ENCODE data around the gene NRF1. TPM values are rescaled to one million over a fixed set of nuclear protein-coding genes. Genes with fewer than 3 reads are reported as not detected.

Gene NRF1
- polyA plus RNA-seq, 1 experiment = 10.3 TPM

GRCh38 chr7:129612112-129613015, 844 bp downstream of the NRF1 start:
- Histone ChIP-seq H3K9me3 (ENCODE audit: control insufficient read depth, insufficient read depth, low read length) (no peaks in the 10 kb centered on the region; the same call in 1 of the 2 replicates), H3K4me3 (ENCODE audit: low read depth, low read length) (peak overlapping the region; percentile 87), H3K27me3 (ENCODE audit: control insufficient read depth, insufficient read depth, low read length) (no peaks in the 10 kb centered on the region), H3K27ac (ENCODE audit: low read depth, low read length) (peak overlapping the region; percentile 63)
- ChIA-PET POLR2A (interaction anchor here (0.5 to 1.1 kb wide), 3 partner anchors 22 to 119 kb away, joined by 3 to 6 read pairs (median 3); no protein-coding TSS in a partner anchor), CTCF (interaction anchor here (0.6 to 3.0 kb wide), 15 partner anchors 10 to 1261 kb away, joined by 3 to 24 read pairs (median 4); no protein-coding TSS in a partner anchor)
- peak; percentile 74 for TF ChIP-seq CTCF (IDR thresholded peaks at IDR 0.05; ENCODE audit: low read depth, low read length)
- no peak for DNase-seq (ENCODE audit: low read depth, low spot score)

- CTCF ChIA-PET = interaction anchor here (0.6 to 3.0 kb wide), 14 partner anchors 9 to 218 kb away, joined by 3 to 24 read pairs (median 5); no protein-coding TSS in a partner anchor
- no peak for DNase-seq (ENCODE audit: low read depth, low spot score)
- peak overlapping the region; percentile 87 for H3K4me3 ChIP-seq (ENCODE audit: low read depth, low read length)
- POLR2A ChIA-PET = interaction anchor here (0.8 to 1.1 kb wide), 2 partner anchors 21 to 119 kb away, joined by 3 read pairs; no protein-coding TSS in a partner anchor
- H3K27ac ChIP-seq (ENCODE audit: low read depth, low read length) = no peak overlapping the region
- no peaks in the 10 kb centered on the region for H3K27me3 ChIP-seq (ENCODE audit: control insufficient read depth, insufficient read depth, low read length)
- no peak for TF ChIP-seq CTCF (IDR thresholded peaks at IDR 0.05; ENCODE audit: low read depth, low read length)
- H3K9me3 ChIP-seq (ENCODE audit: control insufficient read depth, insufficient read depth, low read length) = no peaks in the 10 kb centered on the region; the same call in 1 of the 2 replicates
These were observed 1.5 kb downstream of the NRF1 start for GRCh38 chr7:129613016-129613337.

GRCh38 chr7:129615018-129615417, 3.5 kb downstream of the NRF1 start:
- no peak overlapping the region for H3K4me3 ChIP-seq (ENCODE audit: low read depth, low read length)
- ChIA-PET POLR2A (interaction anchor here (0.5 kb wide), 1 partner anchor 14 kb away, joined by 4 read pairs; no protein-coding TSS in a partner anchor), CTCF (interaction anchor here (0.6 to 2.2 kb wide), 6 partner anchors 8 to 355 kb away, joined by 3 to 15 read pairs (median 4); no protein-coding TSS in a partner anchor)
- H3K9me3 ChIP-seq (ENCODE audit: control insufficient read depth, insufficient read depth, low read length) = no peaks in the 10 kb centered on the region; the same call in 1 of the 2 replicates
- no peaks in the 10 kb centered on the region for H3K27me3 ChIP-seq (ENCODE audit: control insufficient read depth, insufficient read depth, low read length)
- no peak overlapping the region for H3K27ac ChIP-seq (ENCODE audit: low read depth, low read length)
- TF ChIP-seq CTCF (IDR thresholded peaks at IDR 0.05; ENCODE audit: low read depth, low read length) = no peak
- no peak for DNase-seq (ENCODE audit: low read depth, low spot score)

GRCh38 chr7:129616530-129616929, 5.0 kb downstream of the NRF1 start:
- no peaks in the 10 kb centered on the region; the same call in 1 of the 2 replicates for H3K9me3 ChIP-seq (ENCODE audit: control insufficient read depth, insufficient read depth, low read length)
- CTCF ChIA-PET = interaction anchor here (1.4 to 1.8 kb wide), 2 partner anchors 28 to 274 kb away, joined by 4 to 7 read pairs; no protein-coding TSS in a partner anchor
- H3K4me3 ChIP-seq (ENCODE audit: low read depth, low read length) = no peak overlapping the region
- no peak for TF ChIP-seq CTCF (IDR thresholded peaks at IDR 0.05; ENCODE audit: low read depth, low read length)
- no peak overlapping the region for H3K27ac ChIP-seq (ENCODE audit: low read depth, low read length)
- no peaks in the 10 kb centered on the region for H3K27me3 ChIP-seq (ENCODE audit: control insufficient read depth, insufficient read depth, low read length)
- DNase-seq (ENCODE audit: low read depth, low spot score) = no peak
- POLR2A ChIA-PET = no interaction called here
